Gastrocnemius medialis (tissue), 4 donors: ENCODE results near the gene B3GALT4. TPM values are rescaled to one million over a fixed set of nuclear protein-coding genes. Genes with fewer than 3 reads are reported as not detected.

ENCODE experiments used
- ATAC-seq, 2 donors: fragments of 150-250 bp; one replicate each; pipeline ENCODE4 v1.9.1; 2016
- DNase-seq, 2 donors: peaks; one replicate each; pipeline ENCODE4 v3.0.0-alpha.2; 2019
- H3K27ac ChIP-seq, 4 donors: fragments of 200-600 bp; sonication (generic); 1 replicate in 1 of 4; 2 replicates in 3 of 4; pipeline ENCODE4 v1.5.1; 2016 to 2018; ENCODE audit warnings: mild to moderate bottlenecking in 2 of 4, moderate library complexity in 1 of 4
- H3K27me3 ChIP-seq, 3 donors: fragments of 200-600 bp; sonication (generic) in 2 of 3; 1 replicate in 1 of 3; 2 replicates in 2 of 3; pipeline versions ENCODE4 v1.5.1 to v1.6.0; 2016 to 2019; ENCODE audit warnings: mild to moderate bottlenecking in 1 of 3, moderate library complexity in 1 of 3
- H3K36me3 ChIP-seq, 2 donors: fragments of 200-600 bp; sonication (generic) in 1 of 2; one replicate each; pipeline ENCODE4 v1.5.1; 2017 to 2018
- H3K4me1 ChIP-seq, 2 donors: fragments of 200-600 bp; sonication (generic) in 1 of 2; one replicate each; pipeline ENCODE4 v1.5.1; 2016 to 2017; ENCODE audit warnings: mild to moderate bottlenecking in 2 of 2
- H3K4me3 ChIP-seq, 4 donors: fragments of 200-600 bp; sonication (generic) in 3 of 4; 1 replicate in 1 of 4; 2 replicates in 3 of 4; pipeline ENCODE4 v1.5.1; 2016 to 2019; ENCODE audit warnings: mild to moderate bottlenecking in 2 of 4
- H3K9me3 ChIP-seq, 3 donors: fragments of 200-600 bp; sonication (generic) in 2 of 3; 1 replicate in 1 of 3; 2 replicates in 2 of 3; pipeline ENCODE4 v1.5.1; 2016 to 2019
- POLR2A ChIP-seq, 2 donors: fragments of 450-650 bp; IDR thresholded peaks; one replicate each; pipeline ENCODE4 v1.6.1; 2017; ENCODE audit warnings: antibody characterized with exemption in 2 of 2, mild to moderate bottlenecking in 2 of 2, moderate library complexity in 2 of 2
- in situ Hi-C, 4 donors: fragments of 200-750 bp; cut with MboI; loops; one replicate each; pipeline versions ENCODE4 v1.15.0 to v1.8.0; 2017; ENCODE audit warnings: low sequenced_read_pairs in 4 of 4
- intact Hi-C: fragments of 100-400 bp; cut with DNase I; formaldehyde crosslinking; loops from one replicate; pipeline ENCODE4 v1.15.1; 2023; ENCODE audit warnings: low total_unique reads
- total RNA-seq, 4 donors: library from RNA; depleted of rRNA; stranded (reverse); fragments of >200 nt; gene quantifications; one replicate each; pipeline versions ENCODE4 v1.1.0 to v1.2.3, GENCODE V29; 2016
- TF ChIP-seq, protein P1 (sequence below), 5 experiments: fragments of 450-650 bp in 3 of 5; fragments of 200-600 bp in 2 of 5; sonication (generic) in 2 of 5; IDR thresholded peaks in 4 of 5; conservative IDR thresholded peaks in 1 of 5; 1 replicate in 4 of 5; 2 replicates in 1 of 5; pipeline ENCODE4 v1.5.1; 2016 to 2019; ENCODE audit warnings: antibody characterized with exemption in 5 of 5, mild to moderate bottlenecking in 3 of 5, moderate library complexity in 3 of 5

Gene B3GALT4
- total RNA-seq, 4 donors from 2014 or later, result 1.0 to 2.0 (median 1.7) TPM

GRCh38 chr6:33317669-33318425 lies 40.9 kb downstream of the B3GALT4 start, which contains the start of gene ZBTB22:
Gene ZBTB22, minus strand, starts transcription at chr6:33317744. Its CDS starts 828 bp downstream, at chr6:33316916.
- H3K4me1 ChIP-seq, result peaks cover 36 to 66% of the 10 kb centered on the region in 2 donors
- H3K27ac ChIP-seq, result peak within 1 kb of the TSS; percentile 82 to 93 (median 90)
- TF ChIP-seq POLR2A (IDR thresholded peaks at IDR 0.05), result peak in 1 of 2 donors; percentile 56
- TF ChIP-seq, protein P1, sequence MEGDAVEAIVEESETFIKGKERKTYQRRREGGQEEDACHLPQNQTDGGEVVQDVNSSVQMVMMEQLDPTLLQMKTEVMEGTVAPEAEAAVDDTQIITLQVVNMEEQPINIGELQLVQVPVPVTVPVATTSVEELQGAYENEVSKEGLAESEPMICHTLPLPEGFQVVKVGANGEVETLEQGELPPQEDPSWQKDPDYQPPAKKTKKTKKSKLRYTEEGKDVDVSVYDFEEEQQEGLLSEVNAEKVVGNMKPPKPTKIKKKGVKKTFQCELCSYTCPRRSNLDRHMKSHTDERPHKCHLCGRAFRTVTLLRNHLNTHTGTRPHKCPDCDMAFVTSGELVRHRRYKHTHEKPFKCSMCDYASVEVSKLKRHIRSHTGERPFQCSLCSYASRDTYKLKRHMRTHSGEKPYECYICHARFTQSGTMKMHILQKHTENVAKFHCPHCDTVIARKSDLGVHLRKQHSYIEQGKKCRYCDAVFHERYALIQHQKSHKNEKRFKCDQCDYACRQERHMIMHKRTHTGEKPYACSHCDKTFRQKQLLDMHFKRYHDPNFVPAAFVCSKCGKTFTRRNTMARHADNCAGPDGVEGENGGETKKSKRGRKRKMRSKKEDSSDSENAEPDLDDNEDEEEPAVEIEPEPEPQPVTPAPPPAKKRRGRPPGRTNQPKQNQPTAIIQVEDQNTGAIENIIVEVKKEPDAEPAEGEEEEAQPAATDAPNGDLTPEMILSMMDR (IDR thresholded peaks at IDR 0.05 in 4 of 5, conservative IDR thresholded peaks at IDR 0.05 in 1 of 5), result peak in 1 of 5 experiments; percentile 24
- DNase-seq (peak; percentile 99 to 100), ATAC-seq (peak; percentile 84 to 90)
- peaks cover 0 to 30% of the 10 kb centered on the region in 2 donors for H3K36me3 ChIP-seq
- H3K4me3 ChIP-seq, result peak within 1 kb of the TSS; percentile 56 to 70 (median 64)
- no peaks in the 10 kb centered on the region for H3K9me3 ChIP-seq
- in situ Hi-C loops (no loop called here), intact Hi-C loops (loop anchor here (1.0 to 10.0 kb wide), 4 partner anchors 19 to 1143 kb away; partner anchors contain the start of genes AGPAT1, BRD2 and RNF5)
- H3K27me3 ChIP-seq, result no peaks in the 10 kb centered on the region

DNA sequence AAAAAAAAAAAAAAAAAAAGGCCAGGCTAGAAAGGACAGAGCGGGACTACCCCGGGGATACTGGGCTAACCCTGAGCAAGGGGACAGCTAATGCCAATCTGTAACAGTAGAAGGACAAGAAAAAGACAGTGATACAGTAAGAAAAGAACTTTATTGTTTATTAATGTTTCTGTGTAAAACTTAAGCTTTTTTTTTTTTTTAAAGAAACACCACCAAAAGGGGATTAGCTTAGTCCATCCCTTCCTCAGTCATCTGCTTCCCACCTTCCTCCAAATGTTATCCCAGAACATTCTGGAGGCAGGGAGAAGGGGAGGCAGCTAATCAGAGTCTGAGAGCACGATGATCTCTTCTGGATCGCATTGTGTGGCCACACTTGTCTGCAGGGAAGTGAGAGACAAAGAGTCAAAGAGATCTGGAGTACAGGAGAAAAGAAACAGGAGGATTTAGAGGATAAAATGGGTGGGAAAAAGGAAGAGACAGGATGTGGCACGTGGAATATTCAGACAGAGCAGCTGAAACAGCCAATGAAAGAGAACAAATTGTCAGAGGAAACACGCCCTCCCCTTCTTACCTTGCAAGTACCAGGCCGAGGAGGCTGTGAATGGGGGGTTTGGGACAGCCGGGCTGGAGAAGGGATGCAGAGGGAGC lies 41.6 kb downstream of the B3GALT4 start:
- peaks cover 0 to 30% of the 10 kb centered on the region in 2 donors for H3K36me3 ChIP-seq
- peak overlapping the region; percentile 82 to 93 (median 90) for H3K27ac ChIP-seq
- TF ChIP-seq POLR2A (IDR thresholded peaks at IDR 0.05), result no peak
- TF ChIP-seq, protein P1 (IDR thresholded peaks at IDR 0.05 in 4 of 5, conservative IDR thresholded peaks at IDR 0.05 in 1 of 5), result no peak
- no peaks in the 10 kb centered on the region for H3K27me3 ChIP-seq
- in situ Hi-C loops (no loop called here), intact Hi-C loops (loop anchor here (10.0 kb wide), 2 partner anchors 406 to 1144 kb away; partner anchors contain the start of genes AGPAT1 and RNF5)
- no peak for ATAC-seq
- H3K4me1 ChIP-seq, result peaks cover 37 to 63% of the 10 kb centered on the region in 2 donors
- H3K9me3 ChIP-seq, result no peaks in the 10 kb centered on the region
- DNase-seq, result no peak
- peak overlapping the region; percentile 56 to 70 (median 64) for H3K4me3 ChIP-seq

- intact Hi-C loops, result loop anchor here (10.0 kb wide), 2 partner anchors 405 to 1145 kb away; partner anchors contain the start of genes AGPAT1 and RNF5
- H3K4me3 ChIP-seq, result no peak overlapping the region
- in situ Hi-C loops, result no loop called here
- no peaks in the 10 kb centered on the region for H3K27me3 ChIP-seq
- DNase-seq (no peak), ATAC-seq (no peak)
- no peaks in the 10 kb centered on the region for H3K9me3 ChIP-seq
- TF ChIP-seq POLR2A (IDR thresholded peaks at IDR 0.05), result no peak
- TF ChIP-seq, protein P1 (IDR thresholded peaks at IDR 0.05 in 4 of 5, conservative IDR thresholded peaks at IDR 0.05 in 1 of 5), result no peak
- peaks cover 43 to 62% of the 10 kb centered on the region in 2 donors for H3K4me1 ChIP-seq
- peaks cover 0 to 30% of the 10 kb centered on the region in 2 donors for H3K36me3 ChIP-seq
- peak overlapping the region; percentile 31 to 84 (median 54) for H3K27ac ChIP-seq
Measured at GRCh38 chr6:33319939-33320314, 43.0 kb downstream of the B3GALT4 start.

DNA sequence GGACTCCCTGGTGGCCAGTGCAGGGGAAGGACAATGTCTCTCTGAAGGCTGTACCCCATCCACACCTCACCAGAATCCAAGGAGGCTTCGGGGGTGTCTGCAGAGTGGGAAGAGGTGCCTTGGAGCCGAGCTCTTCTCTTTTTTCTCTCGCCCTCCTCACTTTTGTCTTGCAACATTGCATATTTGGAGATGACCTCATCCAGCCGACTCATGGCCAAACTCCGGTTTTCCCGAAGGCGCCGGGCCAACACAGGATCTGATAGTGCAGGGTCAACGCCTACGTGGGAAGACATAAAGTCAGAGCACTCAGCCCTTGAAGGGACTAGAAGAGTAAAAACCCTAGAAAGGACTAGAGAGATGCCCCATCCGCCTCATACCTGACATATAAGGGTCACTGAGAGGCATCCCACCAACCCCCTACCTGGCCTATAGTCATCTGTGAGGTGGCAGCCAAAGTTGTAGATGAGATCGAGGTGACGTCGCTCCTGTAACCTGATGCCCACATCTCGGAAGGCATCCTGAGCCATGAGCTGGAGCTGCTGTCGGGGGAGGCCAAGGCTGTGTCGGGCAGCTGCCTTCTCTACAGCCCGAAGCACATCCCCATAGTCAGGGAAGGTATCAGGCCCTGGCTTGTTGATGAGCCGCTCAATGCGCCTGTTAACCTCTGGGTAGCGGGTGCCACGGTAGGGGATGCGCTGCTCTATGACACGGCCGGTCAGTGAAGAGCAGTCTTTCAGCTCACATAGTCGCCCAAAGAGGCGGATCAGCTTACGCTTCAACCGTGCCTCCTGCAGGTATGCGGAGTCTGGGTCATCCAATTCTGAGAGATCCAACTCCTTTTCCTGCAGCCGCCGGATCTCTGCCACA lies 43.6 kb downstream of the B3GALT4 start:
- Histone ChIP-seq H3K4me1 (peaks cover 43 to 56% of the 10 kb centered on the region in 2 donors), H3K36me3 (peaks cover 0 to 30% of the 10 kb centered on the region in 2 donors), H3K4me3 (no peak overlapping the region), H3K27me3 (no peaks in the 10 kb centered on the region), H3K27ac (peak overlapping the region; percentile 31 to 84 (median 54)), H3K9me3 (no peaks in the 10 kb centered on the region)
- no peak for TF ChIP-seq POLR2A (IDR thresholded peaks at IDR 0.05)
- TF ChIP-seq, protein P1 (IDR thresholded peaks at IDR 0.05 in 4 of 5, conservative IDR thresholded peaks at IDR 0.05 in 1 of 5), result no peak
- DNase-seq (peak in 1 of 2 donors; percentile 57), ATAC-seq (no peak)
- intact Hi-C loops (no loop called here), in situ Hi-C loops (no loop called here)
